ENCODE measurements around the gene ARFGAP3.
"Not testable (repeated sequence)": the region's sequence is repeated elsewhere in the genome, so short reads cannot be mapped to it uniquely, and the experiment has no call there.

The ARFGAP3 gene

DNA sequence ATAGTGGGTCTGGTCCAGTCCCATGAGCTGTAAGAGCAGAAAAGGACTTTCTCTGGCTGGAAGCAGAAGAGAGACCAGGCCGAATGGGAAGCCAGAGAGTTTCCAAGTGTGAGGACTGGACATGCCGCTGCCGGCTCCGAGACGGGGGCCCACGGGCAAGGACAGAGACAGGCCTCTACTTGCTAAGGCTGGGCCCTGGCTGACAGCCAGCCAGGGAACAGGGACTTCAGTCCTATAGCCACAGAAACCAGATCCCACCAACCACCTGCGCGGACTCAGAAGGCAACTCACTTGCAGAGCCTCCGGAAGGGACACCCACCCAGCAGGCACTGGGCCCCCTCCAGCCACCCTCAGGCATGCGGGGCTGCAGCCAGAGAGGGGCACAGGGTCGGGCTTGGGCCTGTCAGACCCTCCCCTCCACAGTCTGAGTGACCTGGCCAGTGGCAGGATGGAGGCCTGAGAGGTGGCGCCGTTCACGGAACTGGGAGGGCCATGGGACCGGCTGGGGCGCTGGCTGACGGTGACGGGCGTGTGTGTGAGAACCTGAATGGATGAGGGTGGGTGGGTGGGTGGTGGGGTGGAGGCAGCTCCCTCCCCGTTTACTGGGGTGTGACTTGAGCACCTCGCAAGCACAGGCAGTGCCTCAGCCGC is 88.6 kb downstream of the ARFGAP3 start:
- DNase-seq (ENCODE audit: low spot score) = no peak

DNA sequence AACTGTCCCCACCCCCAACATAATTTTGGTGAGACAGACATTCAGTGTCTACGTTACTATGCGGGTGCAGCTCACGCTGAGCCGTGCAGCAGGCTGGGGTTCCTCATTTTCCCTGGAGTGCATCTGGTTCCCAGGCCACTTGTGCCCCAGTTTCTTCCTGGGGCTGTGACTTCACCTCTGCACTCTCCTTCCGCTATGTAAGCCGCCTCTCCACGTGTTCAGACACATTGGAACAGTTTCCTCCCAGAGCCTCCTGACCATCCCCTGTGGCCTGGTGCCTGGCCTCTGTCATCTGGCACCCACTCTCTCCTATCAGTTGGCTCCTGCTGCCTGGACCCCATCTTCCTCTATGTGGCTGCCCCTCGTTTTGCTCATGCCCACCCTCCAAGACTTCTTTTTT is 90.2 kb downstream of the ARFGAP3 start:
- DNase-seq (ENCODE audit: low spot score) = no peak

DNA sequence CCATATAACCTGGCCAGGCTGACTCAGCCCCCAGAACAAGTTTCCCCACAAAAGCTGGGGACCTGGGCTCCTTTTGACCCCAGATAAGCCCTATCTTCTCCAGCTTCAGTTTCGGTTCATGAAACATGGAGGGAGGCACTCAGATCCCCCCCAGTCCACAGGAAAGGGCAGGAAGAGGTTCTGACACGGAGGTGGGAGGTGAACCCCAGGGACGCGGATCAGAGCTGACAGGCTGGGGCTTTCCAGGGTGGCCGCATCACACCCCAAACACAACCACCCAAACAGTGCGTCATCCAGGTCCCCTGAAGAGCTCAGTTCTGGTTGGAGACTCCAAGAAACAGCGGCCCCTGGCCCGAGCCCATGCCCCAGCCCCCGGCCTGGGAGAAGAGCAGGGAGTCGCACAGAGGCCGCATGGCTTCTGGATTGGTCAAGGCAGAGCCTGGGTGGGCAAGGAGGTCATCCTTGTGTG is 92.1 kb downstream of the ARFGAP3 start:
- no peak for DNase-seq (ENCODE audit: low spot score)

DNA sequence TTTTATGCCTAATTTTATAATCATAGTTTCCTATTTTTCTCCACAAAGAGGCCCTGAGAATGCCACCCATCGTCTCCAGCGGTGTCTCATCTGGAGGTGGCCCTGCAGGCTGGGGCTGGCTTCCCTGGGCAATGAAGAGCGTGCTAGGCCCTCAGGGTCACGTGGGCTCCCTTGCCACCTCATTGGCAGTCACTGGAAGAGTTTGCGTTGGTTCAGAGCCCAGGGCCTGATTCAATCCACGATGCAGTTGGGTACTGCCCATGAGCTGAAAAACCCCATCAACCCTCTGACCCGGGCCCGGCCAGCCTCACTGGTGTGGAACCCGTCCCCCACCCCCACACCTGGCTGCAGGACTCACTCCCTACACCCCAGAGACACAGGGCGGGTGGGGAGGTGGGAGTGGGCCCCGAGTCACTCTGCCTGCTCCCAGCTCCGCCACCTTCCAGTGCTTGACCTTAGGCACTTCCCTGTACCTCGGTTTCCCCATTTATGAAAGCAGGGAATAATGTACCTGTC is 93.0 kb downstream of the ARFGAP3 start:
- no peak for DNase-seq (ENCODE audit: low spot score)

DNA sequence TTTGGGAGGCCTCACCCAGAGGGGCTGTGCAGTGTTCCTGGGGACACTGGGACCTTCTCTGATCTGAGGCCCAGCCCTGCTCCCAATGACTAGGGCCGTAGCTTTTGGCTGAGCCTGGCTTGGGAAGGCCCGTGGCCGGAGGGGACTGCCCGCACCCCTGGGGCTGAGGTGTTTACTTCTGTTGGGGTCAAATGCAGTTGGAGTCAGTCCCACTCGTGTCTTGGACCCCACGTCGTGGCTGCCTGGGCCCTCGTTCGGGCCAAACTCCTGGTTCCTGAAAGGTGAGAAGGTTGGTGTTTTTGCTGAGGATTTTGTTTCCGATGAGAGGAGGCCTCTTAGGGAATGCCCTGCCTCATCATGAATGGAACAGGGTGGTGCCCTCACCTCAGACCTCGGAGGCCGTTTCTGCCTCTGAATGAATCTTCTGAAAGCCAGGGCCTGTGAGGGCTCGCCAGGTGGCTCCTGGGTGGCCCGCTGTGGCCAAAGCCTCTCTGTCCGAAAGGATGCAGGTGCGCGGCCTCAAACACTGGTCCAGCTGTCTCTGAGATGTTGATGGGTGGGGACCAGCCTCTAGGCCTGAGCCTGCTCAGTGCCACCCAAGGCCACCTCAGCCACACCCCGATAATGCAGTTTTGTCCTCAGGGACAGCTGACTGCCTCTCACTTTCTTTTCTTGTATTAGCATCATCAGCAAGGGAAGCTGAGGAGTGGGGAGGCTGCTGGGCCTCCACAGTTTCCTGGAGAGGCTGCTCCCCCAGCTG is 96.1 kb downstream of the ARFGAP3 start:
- no peak for DNase-seq (ENCODE audit: low spot score)

DNA sequence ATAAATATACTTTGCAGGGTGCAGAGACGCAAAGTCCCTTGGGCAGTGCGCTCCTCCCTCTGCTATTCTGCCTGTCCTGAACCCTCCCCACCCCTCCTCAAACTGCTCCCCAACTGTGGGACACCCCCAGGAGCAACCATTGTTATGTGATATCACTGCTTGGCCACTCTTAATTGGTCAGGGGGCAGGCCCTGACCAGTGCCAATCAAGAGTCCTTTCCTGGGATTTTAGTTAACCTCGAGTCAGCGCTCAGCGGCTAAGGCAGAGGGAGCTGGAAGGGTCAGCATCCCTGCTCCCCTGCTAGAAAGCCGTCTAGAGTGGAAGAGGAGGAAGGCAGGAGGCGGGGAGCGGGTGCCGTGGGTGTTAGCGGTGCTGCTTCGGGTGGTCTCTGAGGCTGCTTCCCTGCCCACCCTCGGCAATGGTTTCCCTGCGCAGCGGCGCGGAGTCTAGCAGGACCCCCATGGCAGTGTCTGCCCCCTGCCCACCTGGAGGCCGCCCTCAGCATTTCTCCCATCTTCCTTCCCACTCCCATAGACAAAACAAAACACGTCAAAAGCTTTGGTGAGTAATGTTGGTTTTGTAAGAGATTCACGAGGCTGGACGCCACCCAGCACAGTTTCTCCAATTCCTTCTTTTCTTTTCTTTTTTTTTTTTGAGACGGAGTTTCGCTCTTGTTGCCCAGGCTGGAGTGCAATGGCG is 98.0 kb downstream of the ARFGAP3 start:
- no peak for DNase-seq (ENCODE audit: low spot score)

DNA sequence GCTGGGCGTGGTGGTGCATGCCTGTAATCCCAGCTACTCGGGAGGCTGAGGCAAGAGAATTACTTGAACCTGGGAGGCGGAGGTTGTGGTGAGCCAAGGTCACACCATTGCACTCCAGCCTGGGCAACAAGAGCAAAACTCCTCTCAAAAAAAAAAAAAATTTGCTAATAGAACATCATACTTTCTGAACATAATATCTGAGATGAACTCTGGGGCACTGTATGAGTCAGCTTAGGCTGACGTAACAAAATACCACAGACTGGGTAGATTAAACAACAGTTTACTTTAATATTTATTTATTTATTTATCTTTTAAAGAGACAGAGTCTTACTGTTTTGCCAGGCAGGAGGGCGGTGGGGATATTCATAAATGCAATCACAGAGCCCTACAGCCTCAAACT is 101.5 kb downstream of the ARFGAP3 start:
- not testable (repeated sequence) for DNase-seq (ENCODE audit: low spot score)

DNA sequence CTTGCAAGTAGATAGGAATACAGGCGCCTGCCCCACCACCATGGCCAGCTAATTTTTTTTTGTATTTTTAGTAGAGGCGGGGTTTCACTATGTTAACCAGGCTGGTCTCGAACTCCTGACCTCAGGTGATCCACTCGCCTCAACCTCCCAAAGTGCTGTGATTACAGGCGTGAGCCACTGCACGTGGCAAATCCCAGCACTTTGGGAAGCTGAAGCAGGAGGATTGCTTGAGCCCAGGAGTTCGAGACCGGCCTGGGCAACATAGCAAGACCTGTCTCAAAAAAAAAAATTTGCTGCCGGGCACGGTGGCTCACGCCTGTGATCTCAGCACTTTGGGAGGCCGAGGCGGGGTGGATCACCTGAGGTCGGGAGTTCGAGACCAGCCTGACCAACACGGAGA is 102.0 kb downstream of the ARFGAP3 start:
- not testable (repeated sequence) for DNase-seq (ENCODE audit: low spot score)

DNA sequence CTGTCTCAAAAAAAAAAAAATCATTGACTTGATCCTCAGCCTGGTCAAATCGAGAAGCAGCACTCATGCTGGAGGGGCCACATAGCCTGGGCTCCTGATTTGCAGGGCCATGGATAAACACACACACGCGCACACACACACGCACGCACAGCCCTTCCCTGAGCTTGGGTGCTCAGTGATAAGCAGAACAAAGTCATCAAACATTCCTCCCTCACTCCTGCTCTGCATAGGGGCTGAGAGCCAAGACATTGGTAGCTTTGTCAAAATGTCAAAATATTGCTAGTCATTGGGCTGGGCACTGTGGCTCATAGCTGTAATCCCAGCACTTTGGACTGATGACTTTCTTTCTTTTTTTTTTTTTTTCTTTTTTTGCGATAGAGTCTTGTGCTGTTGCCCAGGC is 102.4 kb downstream of the ARFGAP3 start:
- DNase-seq (ENCODE audit: low spot score) = no peak

DNA sequence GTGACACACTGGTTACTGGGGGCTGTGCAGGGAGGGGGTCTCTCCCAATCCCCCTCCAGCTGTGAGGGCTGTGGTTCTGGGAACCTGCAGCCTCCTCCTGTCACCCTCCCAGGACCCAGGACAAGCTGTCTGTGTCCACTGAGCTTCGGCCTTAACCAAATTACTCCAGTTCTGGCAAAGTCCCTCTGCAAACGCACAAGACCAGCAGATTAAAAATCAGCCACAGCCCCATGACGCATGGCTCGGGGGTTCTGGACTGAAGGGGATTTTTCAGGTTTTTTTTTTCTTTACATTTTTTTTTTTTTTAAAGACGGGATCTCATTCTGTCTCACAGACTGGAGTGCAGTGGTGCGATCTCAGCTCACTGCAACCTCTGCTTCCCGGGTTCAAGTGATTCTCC is 104.2 kb downstream of the ARFGAP3 start:
- DNase-seq (ENCODE audit: low spot score) = no peak

DNA sequence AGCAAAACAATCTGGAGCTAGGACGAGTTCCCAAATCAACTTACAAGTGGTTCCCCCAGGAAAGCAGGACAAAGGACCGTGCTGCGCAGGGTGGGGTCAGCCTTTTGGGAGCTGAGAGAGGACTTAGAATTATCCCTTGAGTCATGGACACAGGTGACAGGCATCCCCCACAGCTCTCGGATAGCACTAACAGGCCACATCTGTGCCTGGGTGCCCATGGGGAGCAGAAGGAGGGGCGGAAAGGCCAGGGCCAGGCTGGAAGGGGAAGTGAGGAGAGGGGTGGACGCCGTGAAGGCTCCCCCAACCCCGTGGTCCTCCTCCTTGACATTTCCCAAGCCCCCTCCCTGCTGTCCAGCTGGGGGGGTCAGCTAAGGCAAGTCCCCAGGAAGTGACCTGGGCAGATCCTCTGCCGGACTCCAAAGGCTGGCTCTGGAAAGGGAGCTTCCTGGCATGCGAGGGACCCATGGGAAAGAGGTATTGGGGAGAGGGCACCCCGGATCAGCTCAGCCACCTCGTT is 104.8 kb downstream of the ARFGAP3 start:
- no peak for DNase-seq (ENCODE audit: low spot score)

DNA sequence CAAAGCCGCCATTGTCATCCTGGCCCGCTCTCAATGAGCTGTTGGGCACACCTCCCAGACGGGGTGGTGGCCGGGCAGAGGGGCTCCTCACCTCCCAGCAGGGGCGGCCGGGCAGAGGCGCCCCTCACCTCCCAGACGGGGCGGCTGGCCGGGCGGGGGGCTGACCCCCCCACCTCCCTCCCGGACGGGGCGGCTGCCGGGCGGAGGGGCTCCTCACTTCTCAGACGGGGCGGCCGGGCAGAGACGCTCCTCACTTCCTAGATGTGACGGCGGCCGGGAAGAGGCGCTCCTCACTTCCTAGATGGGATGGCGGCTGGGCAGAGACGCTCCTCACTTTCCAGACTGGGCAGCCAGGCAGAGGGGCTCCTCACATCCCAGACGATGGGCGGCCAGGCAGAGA is 106.7 kb downstream of the ARFGAP3 start:
- not testable (repeated sequence) for DNase-seq (ENCODE audit: low spot score)

DNA sequence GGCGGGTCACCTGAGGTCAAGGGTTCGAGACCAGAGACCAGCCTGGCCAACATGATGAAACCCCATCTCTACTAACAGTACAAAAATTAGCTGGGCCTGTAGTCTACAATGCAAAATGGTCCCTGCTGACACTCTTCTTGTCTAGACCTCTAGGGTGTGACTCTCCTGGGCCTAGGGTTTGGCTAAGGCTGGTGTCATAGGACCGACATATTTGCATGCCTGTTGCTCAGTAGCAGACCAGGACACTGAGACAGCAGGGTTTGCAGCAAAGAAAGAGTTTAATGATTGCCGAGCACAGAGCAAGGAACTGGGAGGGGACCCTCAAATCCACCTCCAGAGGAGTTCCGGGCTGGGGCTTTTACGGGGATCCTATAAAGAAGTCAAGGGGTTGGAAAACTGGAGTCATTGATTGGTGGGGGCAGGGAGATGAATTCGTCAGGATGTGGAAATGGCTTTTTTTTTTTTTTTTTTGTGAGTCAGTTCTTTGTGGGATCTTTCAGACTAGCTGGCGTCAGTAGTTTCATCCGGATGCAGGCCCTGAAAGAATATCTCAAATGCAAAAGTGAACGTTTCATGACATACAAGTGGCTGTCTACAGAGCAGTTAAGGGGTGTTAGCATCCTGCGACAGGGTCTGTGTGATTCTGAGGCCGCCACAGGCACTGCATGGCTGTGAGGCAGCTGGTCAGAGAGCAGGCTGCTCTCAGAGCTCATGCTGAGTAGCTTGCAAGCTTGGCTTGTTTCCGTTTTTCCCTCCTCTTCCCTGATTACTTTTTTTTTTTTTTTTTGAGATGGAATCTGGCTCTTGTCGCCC is 109.2 kb downstream of the ARFGAP3 start:
- DNase-seq (ENCODE audit: low spot score) = peak; percentile 39

Measured in cerebellar cortex (tissue), 1 donor.